ENCODE results near the gene BCAS1.
"Not testable (repeated sequence)": the region's sequence is repeated elsewhere in the genome, so short reads cannot be mapped to it uniquely, and the experiment has no call there.

The BCAS1 gene

DNA sequence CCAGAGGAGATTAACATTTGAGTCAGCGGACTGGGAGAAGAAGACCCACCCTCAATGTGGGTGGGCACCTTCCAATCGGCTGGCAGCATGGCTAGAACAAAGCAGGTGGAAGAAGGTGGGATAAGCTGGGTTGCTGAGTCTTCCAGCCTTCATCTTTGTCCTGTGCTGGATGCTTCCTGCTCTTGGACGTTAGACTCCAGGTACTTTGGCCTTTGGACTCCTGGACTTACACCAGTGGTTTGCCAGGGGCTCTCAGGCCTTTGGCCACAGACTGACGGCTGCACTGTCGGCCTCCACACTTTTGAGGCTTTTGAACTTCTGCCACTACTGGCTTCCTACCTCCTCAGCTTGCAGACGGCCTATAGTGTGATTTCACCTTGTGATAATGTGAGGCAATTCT, 50.8 kb downstream of the BCAS1 start:
- DNase-seq (ENCODE audit: low read depth in 2 of 2), result no peak

DNA sequence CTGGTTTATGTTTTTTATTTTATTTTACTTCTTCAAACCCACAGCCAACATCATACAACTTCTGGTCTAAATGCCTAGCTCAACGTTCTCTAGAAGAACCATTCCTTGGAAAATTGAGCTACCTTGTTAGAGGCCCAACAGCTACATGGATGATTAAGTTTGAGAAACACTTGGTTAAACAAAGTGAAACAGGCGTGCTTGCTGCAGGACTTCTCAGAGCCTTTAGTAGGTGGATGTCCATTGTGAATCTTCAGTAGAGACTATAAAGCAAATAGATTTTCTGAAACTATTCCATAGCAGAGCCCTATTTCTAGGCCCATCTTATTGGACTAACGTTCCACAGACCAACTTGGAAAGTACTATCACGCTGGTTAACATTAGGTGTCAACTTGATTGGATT, 51.3 kb downstream of the BCAS1 start:
- DNase-seq (ENCODE audit: low read depth in 2 of 2), result no peak

DNA sequence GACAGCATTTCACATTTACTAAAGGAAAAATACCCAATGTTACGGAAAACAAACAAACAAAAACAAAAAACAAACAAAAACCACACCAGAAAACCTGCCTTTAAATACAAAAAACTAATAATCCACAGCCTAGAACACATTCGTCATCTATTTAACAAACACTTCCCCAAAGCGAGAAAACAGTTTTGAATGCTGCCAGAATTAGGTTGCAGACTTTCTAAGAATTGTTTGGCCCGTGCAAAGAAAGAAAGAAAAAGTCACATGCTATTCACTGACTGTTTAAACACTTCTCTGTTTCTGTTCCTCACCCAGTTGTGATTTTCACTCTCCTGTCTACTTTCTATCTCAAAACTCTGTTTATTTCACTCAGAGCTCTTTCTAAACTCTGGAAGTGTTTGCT, 52.5 kb downstream of the BCAS1 start:
- DNase-seq (ENCODE audit: low read depth in 2 of 2), result no peak

DNA sequence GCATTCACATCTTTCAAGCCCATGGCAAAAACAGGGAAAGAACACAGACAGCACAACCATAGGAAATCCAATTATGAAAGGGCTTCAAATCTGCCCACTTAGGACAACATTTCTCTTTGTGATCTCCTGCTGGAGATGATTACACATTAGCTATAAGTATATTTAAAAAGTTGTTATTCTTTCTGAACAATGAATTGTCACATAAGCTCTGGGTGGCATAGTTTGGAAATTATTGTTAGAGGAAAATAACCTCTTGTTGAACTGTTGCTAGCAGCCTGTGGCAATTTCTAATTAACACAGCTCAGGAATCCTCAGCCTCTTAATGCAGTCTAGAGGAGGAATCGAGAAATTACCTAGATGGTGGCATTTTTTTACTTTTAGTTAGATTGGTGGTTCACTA, 54.9 kb downstream of the BCAS1 start:
- no peak for DNase-seq (ENCODE audit: low read depth in 2 of 2)

DNA sequence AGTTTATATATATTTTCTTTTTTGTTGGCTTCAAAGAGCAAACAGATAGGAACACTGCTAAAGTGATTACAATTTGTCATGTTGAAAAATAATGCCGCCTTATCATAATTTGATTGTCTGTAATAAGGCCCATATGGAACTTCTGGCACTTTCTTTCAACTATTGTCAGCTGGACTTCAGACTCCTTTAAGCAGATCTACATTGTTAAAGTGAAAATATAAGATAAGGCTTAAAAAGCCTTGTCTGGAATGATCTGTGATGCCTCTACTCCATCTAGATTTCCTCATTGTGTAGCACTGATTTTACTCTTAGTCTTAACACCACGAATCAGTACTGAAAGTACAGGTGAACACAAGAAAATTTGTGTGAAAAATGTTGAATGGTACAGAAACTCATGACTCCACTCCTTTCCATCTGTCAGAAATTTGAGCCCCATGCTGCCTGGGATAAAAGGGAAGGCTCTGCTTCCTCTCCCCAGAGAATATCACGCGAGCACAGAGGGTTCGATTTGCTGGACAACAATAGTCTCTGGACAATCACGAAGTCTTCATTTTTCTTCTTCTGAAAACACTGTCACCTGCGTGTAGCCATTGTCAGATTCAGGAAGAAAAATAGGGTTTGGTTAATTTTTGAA, 56.0 kb downstream of the BCAS1 start:
- no peak for DNase-seq (ENCODE audit: low read depth in 2 of 2)

DNA sequence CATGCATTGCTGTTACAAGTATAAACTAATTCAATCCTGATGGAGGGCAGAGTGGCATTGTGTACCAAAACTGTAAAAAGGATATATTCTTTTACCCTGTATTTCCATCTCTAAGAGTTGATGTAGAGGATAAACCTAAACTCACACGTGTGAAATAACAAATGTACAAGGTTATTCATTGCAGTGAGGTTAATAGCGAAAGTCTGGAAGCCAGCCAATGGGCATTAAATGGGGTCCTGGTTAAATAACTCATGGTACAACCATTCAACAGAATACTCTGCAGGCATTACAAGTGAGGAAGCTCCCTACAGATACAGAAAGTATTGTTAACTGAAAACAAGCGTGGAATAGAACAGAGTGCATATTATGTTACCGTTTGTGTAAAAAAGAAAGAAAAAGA, 56.9 kb downstream of the BCAS1 start:
- no peak for DNase-seq (ENCODE audit: low read depth in 2 of 2)

DNA sequence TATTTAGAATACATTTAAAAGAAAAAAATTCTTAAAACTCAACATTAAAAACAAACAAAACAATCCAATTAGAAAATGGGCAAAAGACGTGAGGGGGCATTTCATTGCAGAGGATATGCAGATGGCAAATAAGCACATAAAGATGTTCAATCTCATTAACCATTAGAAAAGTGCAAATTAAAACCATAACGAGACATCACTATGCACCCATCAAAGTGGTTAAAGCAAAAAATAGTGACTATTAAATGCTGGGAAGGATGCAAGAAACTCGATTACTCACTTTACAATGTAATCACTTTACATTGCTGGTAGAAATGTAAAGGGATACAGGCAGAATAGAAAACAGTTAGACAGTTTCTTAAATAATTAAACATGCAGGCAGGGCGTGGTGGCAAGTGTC, 59.0 kb downstream of the BCAS1 start:
- no peak for DNase-seq (ENCODE audit: low read depth in 2 of 2)

DNA sequence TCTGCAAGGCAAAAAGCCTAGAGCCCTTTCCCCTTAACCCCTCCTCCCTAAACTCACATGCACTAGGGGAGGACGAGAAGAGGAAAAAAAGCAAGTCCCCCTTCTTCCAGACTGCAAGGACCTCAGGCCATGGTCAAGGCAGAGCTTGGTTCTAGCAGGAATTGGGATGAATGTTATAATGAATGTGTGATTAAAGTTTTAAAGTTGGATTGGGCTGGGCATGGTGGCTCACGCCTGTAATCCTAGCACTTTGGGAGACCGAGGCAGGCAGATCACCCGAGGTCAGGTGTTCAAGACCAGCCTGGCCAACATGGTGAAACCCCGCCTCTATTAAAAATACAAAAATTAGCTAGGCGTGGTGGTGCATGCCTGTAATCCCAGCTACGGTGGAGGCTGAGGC, 64.2 kb downstream of the BCAS1 start:
- not testable (repeated sequence) for DNase-seq (ENCODE audit: low read depth in 2 of 2)

DNA sequence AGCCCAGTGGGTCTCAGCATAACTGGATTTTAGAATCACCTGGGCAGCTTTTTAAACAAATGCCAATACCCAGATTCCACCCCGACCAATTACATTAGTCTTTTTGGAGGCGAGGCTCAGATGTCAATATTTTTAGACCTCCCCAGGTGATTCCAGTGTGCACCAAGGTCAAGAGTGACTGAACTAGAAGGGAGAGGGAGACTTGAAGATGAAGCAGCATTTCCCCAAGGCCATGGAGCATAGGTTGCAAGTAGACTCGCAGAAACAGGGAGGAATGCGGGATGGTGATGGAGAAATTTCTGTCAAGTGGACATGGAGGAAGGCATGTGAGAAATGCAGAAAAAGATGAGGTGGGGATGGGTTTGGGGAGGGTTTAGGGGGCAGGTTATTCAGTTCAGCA, 64.9 kb downstream of the BCAS1 start:
- DNase-seq (ENCODE audit: low read depth in 2 of 2), result no peak

DNA sequence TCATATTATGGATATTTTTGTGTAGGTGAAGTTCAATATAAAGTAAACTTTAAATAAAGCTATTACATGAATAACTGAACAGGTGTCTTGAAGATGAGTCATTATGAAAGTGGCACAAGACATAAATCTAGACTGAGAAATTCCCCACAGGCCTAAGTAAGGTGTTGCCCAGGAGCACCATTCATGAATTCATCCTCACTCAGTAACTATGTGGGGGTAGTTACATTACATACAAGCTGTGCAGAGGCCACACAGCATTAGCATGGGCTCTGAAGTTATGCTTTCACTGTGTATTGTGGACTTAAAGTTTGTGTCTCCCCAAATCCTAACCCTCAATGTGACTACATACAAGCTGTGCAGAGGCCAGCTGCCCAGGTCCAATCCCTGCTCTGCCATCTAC, 65.9 kb downstream of the BCAS1 start:
- DNase-seq (ENCODE audit: low read depth in 2 of 2), result no peak

DNA sequence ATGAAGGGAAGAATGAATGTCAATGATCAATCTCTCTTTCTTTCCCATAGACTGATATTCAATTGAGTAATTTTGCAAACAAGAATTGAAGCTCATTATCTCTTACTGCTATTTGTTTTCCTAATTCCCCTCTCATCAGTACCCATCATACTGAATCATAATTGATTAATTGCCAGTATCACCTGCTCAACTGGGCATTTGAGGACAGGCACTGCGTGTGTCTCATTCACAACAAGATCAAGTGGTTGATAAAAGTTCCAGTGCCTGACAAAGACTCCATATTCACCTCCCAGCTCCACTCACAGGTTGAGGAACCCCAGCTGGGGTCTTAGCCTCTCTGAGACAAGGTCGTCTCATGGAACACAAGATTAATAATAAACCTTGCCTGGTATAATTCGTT, 67.7 kb downstream of the BCAS1 start:
- DNase-seq (ENCODE audit: low read depth in 2 of 2), result no peak

DNA sequence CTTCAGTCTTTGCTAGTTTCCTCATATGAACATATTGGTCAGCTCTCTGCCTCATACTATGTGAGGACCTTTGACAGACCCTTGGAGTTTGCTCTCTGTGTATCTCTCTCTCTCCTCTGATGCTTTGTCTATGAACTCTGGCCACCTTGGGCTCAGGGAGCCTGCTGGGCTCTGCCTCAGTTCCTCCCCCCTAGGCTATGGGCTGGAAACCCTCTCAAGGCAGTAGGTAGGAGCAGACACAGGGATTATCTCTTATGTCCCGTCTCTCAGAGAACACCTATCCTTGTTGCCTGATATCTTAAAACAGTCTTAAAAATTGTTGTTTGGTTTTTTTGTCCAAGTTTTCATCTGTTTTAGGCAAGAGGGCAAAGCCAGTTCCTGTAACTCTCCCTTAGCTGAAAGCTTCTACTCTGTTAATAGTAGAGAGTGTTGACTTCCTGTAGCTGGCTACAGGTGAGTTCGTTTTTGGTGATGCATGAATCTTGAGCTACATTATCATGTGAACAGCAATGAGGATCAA, 68.3 kb downstream of the BCAS1 start:
- no peak for DNase-seq (ENCODE audit: low read depth in 2 of 2)

DNA sequence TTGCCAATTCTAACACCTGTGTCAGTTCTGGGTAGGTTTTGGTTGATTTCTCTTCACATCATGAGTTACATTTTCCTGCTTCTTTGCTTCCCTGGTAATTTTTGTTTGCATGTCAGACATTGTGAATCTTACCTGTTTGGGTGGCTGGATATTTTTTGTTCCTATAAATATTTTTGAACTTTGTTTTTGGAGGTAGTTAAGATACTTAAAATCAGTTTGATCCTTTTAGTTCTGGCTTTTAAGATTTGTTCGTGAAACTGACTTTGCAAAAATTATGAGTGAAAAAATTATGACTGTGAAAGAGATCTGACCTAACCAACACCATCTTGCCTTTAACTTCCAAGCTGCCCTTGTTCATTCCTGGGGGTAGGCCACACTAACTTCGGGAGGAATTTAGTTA, 69.5 kb downstream of the BCAS1 start:
- no peak for DNase-seq (ENCODE audit: low read depth in 2 of 2)

DNA sequence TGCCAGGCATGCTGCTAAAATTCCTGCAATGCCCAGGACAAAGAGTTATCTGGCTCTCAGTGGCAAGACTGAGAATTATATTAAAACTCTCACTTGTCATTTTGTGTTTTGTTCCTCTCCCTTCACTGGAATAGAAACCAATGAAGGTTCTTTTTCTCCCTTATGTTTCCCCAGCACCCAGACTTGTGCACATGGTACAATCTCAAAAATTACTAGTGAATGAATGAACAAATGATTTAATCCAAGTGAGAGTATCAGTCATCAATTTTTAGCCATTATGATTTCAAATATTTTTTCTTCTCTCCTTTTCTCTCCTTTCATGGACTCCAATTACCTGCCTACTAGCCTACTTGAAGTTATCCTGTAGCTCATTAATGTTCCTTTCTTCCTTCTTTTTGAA, 70.1 kb downstream of the BCAS1 start:
- no peak for DNase-seq (ENCODE audit: low read depth in 2 of 2)

DNA sequence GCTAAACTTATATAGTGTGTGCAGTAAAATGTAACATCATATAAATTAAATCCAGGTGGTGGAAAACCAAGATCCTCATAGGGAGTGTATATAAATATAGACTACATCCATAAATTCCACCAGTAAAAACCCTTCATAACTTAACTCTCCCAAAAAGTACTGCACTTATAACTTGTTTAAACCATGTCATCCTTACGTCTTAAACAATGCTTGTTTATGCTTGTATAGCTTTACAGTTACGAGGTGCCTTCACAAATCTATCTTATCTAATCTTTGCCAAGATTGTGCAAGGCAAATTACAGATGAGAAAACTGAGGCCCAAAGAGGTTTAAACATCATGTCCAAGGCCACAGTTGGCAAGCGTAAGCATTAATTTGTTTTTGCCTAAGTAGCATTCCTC, 71.3 kb downstream of the BCAS1 start:
- peak; percentile 23 to 30 for DNase-seq (ENCODE audit: low read depth in 2 of 2)

DNA sequence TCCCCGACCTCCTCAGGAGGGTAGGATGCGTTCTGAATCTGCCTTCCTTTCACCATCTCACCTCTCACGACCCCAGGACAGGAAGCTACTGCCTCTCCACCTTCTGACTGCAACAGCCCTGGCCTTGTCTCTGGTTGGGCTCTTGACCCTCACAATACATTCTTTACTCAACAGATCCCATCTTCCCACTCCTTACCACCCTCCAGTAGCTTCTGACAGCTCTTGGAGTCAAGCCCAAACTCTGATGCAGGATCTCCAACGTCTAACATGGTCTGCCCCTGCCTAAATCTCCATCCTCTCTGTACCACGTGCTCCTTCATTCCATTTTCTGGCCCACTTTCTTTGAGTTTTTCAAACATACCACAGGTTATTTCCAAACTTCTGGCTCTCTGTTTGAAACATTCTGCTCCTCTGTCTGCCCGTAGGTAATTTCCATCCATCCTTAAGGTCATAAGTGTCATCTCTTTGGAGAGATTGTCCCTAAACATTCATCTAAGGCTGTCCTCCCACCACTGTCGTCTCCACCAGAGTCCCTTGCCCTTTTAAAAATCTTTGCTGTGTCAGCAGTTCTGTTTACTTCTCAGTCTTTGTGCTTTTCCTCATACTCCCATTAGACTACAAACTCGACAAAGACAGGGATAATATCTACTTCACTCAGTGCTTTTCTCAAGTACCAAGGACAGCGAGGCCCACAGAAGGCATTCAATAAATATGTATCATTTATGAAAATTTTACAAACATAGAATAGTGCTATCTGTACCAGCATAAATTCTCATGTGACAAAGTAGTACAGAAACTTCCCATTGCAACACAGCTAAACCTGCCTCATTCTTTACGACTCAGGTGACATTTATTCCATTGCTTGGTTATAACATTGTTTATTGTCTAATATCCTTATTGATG, 73.6 kb downstream of the BCAS1 start:
- no peak for DNase-seq (ENCODE audit: low read depth in 2 of 2)

DNA sequence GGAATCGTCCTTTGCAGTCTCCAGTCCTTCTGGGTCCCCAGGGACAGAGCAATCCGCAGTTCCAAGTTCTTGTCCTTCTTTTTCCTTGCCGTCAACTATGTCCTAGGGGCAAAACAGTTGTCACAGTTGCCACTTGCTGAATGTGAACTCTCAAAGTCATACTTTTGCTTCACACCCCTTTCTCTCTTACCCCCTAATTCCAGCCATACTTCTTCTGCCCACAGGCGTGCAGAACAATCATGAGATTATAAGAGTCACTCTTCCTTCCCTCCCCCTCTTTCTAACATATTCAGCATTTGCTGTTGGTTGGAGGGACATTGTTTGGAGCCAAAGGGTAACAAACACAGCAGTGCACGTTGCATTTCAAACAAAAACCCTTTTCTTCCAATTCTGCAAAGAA, 74.4 kb downstream of the BCAS1 start:
- DNase-seq (ENCODE audit: low read depth in 2 of 2), result no peak

DNA sequence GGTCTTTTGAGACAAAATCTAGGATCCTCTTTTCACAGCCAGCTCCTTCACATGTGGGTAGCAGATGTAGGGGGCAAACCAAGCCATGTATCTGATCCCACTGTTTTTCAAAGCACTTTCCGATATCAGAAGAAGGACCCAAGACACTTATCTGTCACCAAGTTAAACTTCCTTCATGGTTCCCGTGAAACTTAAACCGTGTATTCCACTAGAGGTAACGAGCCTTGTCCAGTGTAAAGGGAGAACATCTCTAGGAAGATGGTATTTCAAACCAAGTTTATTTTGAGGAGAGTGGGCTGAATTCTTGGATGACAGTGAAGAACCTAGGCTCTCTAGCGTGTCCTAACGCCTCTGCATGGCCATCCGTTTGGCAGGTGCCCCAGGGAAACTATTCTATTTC, 76.3 kb downstream of the BCAS1 start:
- no peak for DNase-seq (ENCODE audit: low read depth in 2 of 2)

DNA sequence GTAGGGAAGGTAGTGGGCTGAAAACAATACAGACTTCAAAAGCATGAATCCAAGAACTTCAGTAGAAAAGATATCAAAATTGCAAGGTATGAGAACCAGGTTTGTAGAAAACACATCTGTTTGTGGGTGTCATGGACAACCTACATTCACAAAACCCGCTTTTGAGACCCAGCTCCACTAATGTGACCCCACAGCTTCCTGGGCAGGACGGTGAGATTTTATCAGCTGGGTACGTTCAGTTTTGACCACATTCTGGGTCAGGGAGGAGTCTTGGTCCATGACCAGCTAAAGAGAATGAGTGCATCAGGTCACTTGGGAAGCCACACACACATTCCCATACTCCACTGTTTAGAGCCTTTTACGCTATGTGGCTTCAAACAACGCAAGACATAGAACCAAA, 77.1 kb downstream of the BCAS1 start:
- DNase-seq (ENCODE audit: low read depth in 2 of 2), result no peak

DNA sequence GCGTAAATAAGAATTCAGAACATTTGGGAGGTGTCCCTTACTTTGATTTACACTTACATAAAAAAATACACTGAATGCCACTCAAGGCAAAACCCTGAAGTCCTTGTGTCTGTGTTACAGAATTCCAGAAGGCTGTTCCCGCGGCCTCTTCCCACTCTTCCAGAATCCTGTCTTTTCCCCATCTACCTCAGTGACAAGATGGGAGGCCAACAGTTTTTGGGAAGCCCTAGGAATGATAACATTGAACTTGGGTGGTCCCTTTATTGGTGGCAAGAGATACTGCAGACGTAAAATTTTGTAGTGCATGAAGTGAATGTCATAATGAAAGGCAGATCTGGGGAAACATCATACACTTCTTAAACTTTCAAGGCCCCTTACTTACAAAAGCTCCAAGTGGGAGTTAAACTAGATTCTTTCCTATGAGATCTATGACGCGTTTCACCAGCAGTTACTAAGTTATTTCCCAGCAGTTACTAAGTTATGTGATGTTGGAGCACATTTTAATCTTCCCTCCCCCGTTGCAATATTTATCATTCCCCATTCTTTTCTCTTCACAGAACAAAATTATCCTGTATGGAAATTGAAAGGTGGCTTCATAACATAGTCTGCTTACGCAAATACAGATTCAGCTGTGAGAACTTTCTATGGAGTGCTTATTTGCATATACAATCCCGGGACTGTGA, 79.5 kb downstream of the BCAS1 start:
- DNase-seq (ENCODE audit: low read depth in 2 of 2), result peak; percentile 23 to 36

DNA sequence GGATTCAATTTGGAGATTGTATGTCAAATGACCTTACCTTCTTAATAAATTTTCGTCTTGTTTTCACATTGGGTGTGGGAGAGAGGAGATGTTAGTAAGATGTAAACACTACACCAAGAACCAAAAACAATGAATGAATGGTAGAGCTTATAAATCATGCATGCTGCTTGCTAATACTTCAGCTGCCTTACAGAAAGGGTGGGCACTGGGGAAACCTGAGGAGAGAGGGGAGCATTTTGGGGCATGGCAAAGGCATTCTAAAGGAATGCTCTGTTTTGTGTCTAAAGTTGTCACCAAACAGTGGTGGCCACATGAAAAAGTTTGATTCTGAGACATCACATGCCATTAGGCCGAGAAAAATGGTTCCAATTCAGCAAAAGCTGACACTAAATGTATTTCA, 80.4 kb downstream of the BCAS1 start:
- no peak for DNase-seq (ENCODE audit: low read depth in 2 of 2)

DNA sequence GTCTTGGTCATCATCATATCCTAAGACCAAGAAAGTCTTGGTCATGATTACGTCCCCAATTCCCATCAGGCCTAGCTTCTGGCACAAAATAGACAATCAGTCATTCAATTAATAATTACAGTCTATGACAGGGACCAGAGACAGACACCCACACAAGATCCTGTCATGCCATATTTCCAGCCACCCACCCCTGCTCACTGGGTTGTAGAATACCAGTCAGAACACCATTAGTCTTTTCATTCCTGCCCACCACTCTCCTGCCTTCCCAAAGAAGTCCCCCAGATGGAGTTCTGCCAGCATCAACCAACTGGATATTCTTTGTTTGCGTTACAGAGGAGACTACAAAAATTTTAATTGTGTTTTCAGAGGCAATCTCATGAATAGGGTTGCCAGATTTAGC, 81.0 kb downstream of the BCAS1 start:
- DNase-seq (ENCODE audit: low read depth in 2 of 2), result no peak
